HCT116 (cell line): ENCODE data around the gene RNF7. TPM values are rescaled to one million over a fixed set of nuclear protein-coding genes. Genes with fewer than 3 reads are reported as not detected.
"Not testable (repeated sequence)": the region's sequence is repeated elsewhere in the genome, so short reads cannot be mapped to it uniquely, and the experiment has no call there.

Experiments
- ATAC-seq: fragments of 200-7000 bp; cut with Tn5 transposase; 2 replicates; pipeline ENCODE4 v1.9.1; 2020; ENCODE audit warnings: mild to moderate bottlenecking, moderate library complexity
- BruUV-seq: library from RNA; stranded (reverse); fragments of 400-500 nt; replicated peaks from 2 replicates; lab custom pipeline; 2021; lab: Mats Ljungman, UMichigan
- CTCF ChIA-PET: fragments of 300-600 bp; sonication (Branson Sonifier 250); formaldehyde crosslinking; loops from one replicate; lab custom pipeline; 2021; ENCODE audit warnings: antibody characterized with exemption; lab: Charles Lee
- POLR2A ChIA-PET: fragments of 300-600, 350-600 bp; sonication (Branson Sonifier 250); formaldehyde crosslinking; loops from one replicate; lab custom pipeline; 2021; ENCODE audit warnings: antibody characterized with exemption; lab: Charles Lee
- RAD21 ChIA-PET, 2 experiments: fragments of 300-600 bp; sonication (Branson Sonifier 250); formaldehyde crosslinking; loops; one replicate each; lab custom pipeline; 2023; ENCODE audit warnings: low total read pairs in 2 of 2; ENCODE audit not compliant: uncharacterized antibody in 2 of 2, unreplicated experiment in 2 of 2, low non-redundant PET in 1 of 2; lab: Charles Lee
- DNase-seq: peaks from one replicate; pipeline ENCODE4 v3.0.0-alpha.2; 2010; ENCODE audit warnings: low read depth, low spot score
- H2AFZ ChIP-seq: fragments of 200-600 bp; shearing (Covaris generic), sonication (generic); 2 replicates; pipeline ENCODE4 v1.6.1; 2017; ENCODE audit warnings: low read depth, mixed run types, mixed read lengths, antibody characterized with exemption, low read length; ENCODE audit not compliant: poor library complexity, severe bottlenecking
- H3K27ac ChIP-seq: 2 replicates; pipeline ENCODE4 v1.5.1; 2012; ENCODE audit warnings: low read depth, low read length
- H3K27me3 ChIP-seq: fragments of 200-600 bp; sonication (generic); 2 replicates; pipeline ENCODE4 v1.6.1; 2016; ENCODE audit warnings: mixed run types, low read length, mixed read lengths; ENCODE audit not compliant: insufficient read depth
- H3K36me3 ChIP-seq, 2 experiments: fragments of 200-500 bp in 1 of 2; fragments of 200-600 bp in 1 of 2; sonication (Bioruptor generic) in 1 of 2; sonication (generic) in 1 of 2; 2 replicates each; pipeline versions ENCODE4 v1.5.1 to v1.6.1; 2014 to 2016; ENCODE audit warnings: low read length in 2 of 2, inconsistent platforms in 1 of 2, mixed read lengths in 1 of 2, mixed run types in 1 of 2; ENCODE audit not compliant: insufficient read depth in 2 of 2, control insufficient read depth in 1 of 2
- H3K4me1 ChIP-seq, 2 experiments: fragments of 200-600 bp in 1 of 2; sonication (generic) in 1 of 2; 2 replicates each; pipeline versions ENCODE4 v1.5.1 to v1.6.1; 2012 to 2017; ENCODE audit warnings: low read length in 2 of 2, inconsistent platforms in 1 of 2, mild to moderate bottlenecking in 1 of 2, mixed read lengths in 1 of 2, mixed run types in 1 of 2, moderate library complexity in 1 of 2; ENCODE audit not compliant: insufficient read depth in 2 of 2, control insufficient read depth in 1 of 2
- H3K4me2 ChIP-seq: fragments of 200-600 bp; sonication (generic); 2 replicates; pipeline ENCODE4 v1.6.1; 2017; ENCODE audit warnings: mixed run types, low read length, mixed read lengths
- H3K4me3 ChIP-seq, 2 experiments: fragments of 200-600 bp in 1 of 2; sonication (generic) in 1 of 2; replicated peaks in 1 of 2; 2 replicates each; pipeline ENCODE4 v1.5.1; 2011 to 2016; ENCODE audit warnings: low read length in 2 of 2, control low read depth in 1 of 2, low read depth in 1 of 2, mild to moderate bottlenecking in 1 of 2, mixed read lengths in 1 of 2, mixed run types in 1 of 2
- H3K79me2 ChIP-seq: fragments of 200-600 bp; sonication (generic); 2 replicates; pipeline ENCODE4 v1.6.1; 2017; ENCODE audit warnings: mild to moderate bottlenecking, mixed run types, low read length, moderate library complexity, mixed read lengths; ENCODE audit not compliant: insufficient read depth
- H3K9ac ChIP-seq: fragments of 200-600 bp; sonication (generic); 2 replicates; pipeline ENCODE4 v1.6.1; 2016; ENCODE audit warnings: low read length, mixed read lengths
- H3K9me2 ChIP-seq: fragments of 200-600 bp; sonication (generic), shearing (Covaris generic); 2 replicates; pipeline ENCODE4 v1.6.1; 2017; ENCODE audit warnings: mixed run types, mild to moderate bottlenecking, moderate library complexity; ENCODE audit not compliant: insufficient read depth
- H3K9me3 ChIP-seq, 2 experiments: fragments of 200-500 bp in 1 of 2; fragments of 200-600 bp in 1 of 2; sonication (Bioruptor generic) in 1 of 2; sonication (generic) in 1 of 2; 2 replicates each; pipeline ENCODE4 v1.6.1; 2014 to 2017; ENCODE audit warnings: low read length in 2 of 2, mixed read lengths in 2 of 2, inconsistent platforms in 1 of 2, low read depth in 1 of 2, mild to moderate bottlenecking in 1 of 2, mixed run types in 1 of 2, moderate library complexity in 1 of 2; ENCODE audit not compliant: control insufficient read depth in 1 of 2, insufficient read depth in 1 of 2
- H4K20me1 ChIP-seq: fragments of 200-600 bp; sonication (generic), shearing (Covaris generic); 2 replicates; pipeline ENCODE4 v1.6.1; 2017; ENCODE audit warnings: mixed run types, mild to moderate bottlenecking, moderate library complexity; ENCODE audit not compliant: insufficient read depth
- CEBPB ChIP-seq: IDR thresholded peaks from 2 replicates; pipeline ENCODE4 v1.6.1; 2012; ENCODE audit warnings: low read depth
- ELF1 ChIP-seq: IDR thresholded peaks from 2 replicates; pipeline ENCODE4 v1.6.1; 2012; ENCODE audit warnings: low read depth, borderline replicate concordance
- EZH2phosphoT487 ChIP-seq: fragments of 200-600 bp; IDR thresholded peaks from 2 replicates; pipeline ENCODE4 v1.6.1; 2018; ENCODE audit warnings: antibody characterized with exemption, borderline replicate concordance
- FOSL1 ChIP-seq: IDR thresholded peaks from 2 replicates; pipeline ENCODE4 v1.6.1; 2012; ENCODE audit warnings: low read depth
- JUND ChIP-seq: IDR thresholded peaks from 2 replicates; pipeline ENCODE4 v1.6.1; 2012
- POLR2AphosphoS5 ChIP-seq: IDR thresholded peaks from 2 replicates; pipeline ENCODE4 v1.6.1; 2011; ENCODE audit warnings: mild to moderate bottlenecking, low read depth, low read length, moderate library complexity
- RAD21 ChIP-seq: IDR thresholded peaks from 2 replicates; pipeline ENCODE4 v1.6.1; 2012; ENCODE audit warnings: low read depth, mild to moderate bottlenecking
- SP1 ChIP-seq: IDR thresholded peaks from 2 replicates; pipeline ENCODE4 v1.6.1; 2012; ENCODE audit warnings: low read depth
- SRF ChIP-seq: IDR thresholded peaks from 2 replicates; pipeline ENCODE4 v1.6.1; 2012; ENCODE audit warnings: low read depth
- TCF7L2 ChIP-seq: IDR thresholded peaks from 2 replicates; pipeline ENCODE4 v1.7.0; 2011; ENCODE audit warnings: borderline replicate concordance, inconsistent platforms; ENCODE audit not compliant: insufficient read depth, insufficient read length; ENCODE audit errors: extremely low read depth
- ZFX ChIP-seq: fragments of 450-650 bp; IDR thresholded peaks from 2 replicates; pipeline ENCODE4 v1.6.1; 2017
- intact Hi-C: fragments of 100-400 bp; cut with micrococcal nuclease; formaldehyde crosslinking; loops from 2 replicates; pipeline ENCODE4 v1.10.0; 2022
- total RNA-seq: library from RNA; stranded (reverse); gene quantifications from one replicate; pipeline ENCODE4 v1.2.1, GENCODE V29; 2021; ENCODE audit not compliant: unreplicated experiment
- TF ChIP-seq, protein P1 (sequence below): IDR thresholded peaks from 2 replicates; pipeline ENCODE4 v1.6.1; 2012; ENCODE audit warnings: low read depth

Gene RNF7
- total RNA-seq, 1 experiment from 2014 or later, result 82.3 TPM

DNA sequence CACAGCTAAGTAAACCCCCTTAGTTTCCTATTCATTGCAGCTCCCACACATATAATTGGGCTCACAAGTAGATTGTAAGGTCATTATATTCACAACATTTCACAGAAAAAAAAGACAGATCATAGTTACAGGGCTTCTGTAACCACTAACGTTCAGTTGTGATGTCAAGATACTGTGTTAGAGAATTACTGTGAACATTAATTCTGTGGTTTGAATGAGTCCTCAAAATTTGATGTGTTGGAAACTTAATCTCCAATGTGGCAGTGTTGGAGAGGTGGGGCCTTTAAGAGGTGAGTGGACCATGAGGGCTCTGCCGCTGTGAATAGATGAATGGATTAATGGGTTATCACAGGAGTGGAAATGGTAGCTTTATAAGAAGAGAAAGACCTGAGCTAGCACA, 46.4 kb downstream of the RNF7 start (continued):
- TF ChIP-seq, protein P1, sequence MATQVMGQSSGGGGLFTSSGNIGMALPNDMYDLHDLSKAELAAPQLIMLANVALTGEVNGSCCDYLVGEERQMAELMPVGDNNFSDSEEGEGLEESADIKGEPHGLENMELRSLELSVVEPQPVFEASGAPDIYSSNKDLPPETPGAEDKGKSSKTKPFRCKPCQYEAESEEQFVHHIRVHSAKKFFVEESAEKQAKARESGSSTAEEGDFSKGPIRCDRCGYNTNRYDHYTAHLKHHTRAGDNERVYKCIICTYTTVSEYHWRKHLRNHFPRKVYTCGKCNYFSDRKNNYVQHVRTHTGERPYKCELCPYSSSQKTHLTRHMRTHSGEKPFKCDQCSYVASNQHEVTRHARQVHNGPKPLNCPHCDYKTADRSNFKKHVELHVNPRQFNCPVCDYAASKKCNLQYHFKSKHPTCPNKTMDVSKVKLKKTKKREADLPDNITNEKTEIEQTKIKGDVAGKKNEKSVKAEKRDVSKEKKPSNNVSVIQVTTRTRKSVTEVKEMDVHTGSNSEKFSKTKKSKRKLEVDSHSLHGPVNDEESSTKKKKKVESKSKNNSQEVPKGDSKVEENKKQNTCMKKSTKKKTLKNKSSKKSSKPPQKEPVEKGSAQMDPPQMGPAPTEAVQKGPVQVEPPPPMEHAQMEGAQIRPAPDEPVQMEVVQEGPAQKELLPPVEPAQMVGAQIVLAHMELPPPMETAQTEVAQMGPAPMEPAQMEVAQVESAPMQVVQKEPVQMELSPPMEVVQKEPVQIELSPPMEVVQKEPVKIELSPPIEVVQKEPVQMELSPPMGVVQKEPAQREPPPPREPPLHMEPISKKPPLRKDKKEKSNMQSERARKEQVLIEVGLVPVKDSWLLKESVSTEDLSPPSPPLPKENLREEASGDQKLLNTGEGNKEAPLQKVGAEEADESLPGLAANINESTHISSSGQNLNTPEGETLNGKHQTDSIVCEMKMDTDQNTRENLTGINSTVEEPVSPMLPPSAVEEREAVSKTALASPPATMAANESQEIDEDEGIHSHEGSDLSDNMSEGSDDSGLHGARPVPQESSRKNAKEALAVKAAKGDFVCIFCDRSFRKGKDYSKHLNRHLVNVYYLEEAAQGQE, result no peak
- TF ChIP-seq FOSL1 (no peak), SRF (no peak), JUND (no peak)

DNA sequence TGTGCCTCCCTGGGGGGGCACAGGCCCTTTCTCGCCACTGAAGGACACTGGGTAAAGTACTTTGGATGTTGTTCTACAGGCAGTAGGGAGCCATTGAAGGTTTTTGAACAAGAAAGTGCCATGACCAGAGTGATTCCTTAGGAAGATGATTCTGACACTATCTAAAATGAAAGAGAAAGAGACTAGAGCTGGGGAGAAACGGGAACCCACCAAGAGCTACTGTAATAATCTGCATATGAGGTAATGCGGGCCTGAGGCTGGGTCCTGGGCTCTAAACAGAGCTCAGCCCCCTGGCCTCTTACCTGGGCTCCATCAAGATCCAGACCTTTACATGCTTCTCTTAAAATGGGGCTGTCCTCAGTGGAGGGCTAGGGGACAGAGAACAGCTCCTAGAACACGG, 50.1 kb downstream of the RNF7 start:
- CTCF ChIA-PET, result no interaction called here
- RAD21 ChIA-PET, result no interaction called here

DNA sequence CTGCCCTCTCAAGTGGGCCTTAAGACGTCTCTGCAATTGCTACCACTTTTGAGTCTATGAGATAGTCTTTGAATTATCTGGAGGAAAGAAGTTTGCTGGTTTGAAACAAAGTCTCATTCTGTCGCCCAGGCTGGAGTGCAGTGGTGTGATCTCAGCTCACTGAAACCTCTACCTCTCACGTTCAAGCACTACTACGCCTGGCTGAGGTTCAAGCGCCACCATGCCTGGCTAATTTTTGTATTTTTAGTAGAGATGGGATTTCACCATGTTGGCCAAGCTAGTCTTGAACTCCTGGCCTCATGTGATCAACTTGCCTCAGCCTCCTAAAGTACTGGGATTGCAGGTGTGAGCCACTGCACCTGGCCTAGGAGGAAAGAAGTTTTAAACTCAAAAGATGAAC, 50.7 kb downstream of the RNF7 start:
- H3K36me3 ChIP-seq, H3K4me2 ChIP-seq, intact Hi-C loops, ATAC-seq, H3K27ac ChIP-seq, H3K9ac ChIP-seq, H3K4me1 ChIP-seq, H3K9me3 ChIP-seq, POLR2A ChIA-PET, BruUV-seq, RAD21 ChIA-PET, H4K20me1 ChIP-seq, H3K79me2 ChIP-seq, H3K4me3 ChIP-seq, H2AFZ ChIP-seq, H3K27me3 ChIP-seq, DNase-seq, CTCF ChIA-PET, H3K9me2 ChIP-seq: not testable (repeated sequence)

More for the DNA sequence above, 50.1 kb downstream of the RNF7 start:
- Histone ChIP-seq H2AFZ (no peak overlapping the region), H3K9me2 (no peaks in the 10 kb centered on the region), H3K36me3 (no peaks in the 10 kb centered on the region), H3K4me2 (no peak overlapping the region), H3K4me3 (no peak overlapping the region), H3K9me3 (no peaks in the 10 kb centered on the region), H4K20me1 (no peaks in the 10 kb centered on the region), H3K27me3 (no peaks in the 10 kb centered on the region), H3K9ac (no peak overlapping the region), H3K79me2 (no peaks in the 10 kb centered on the region), H3K4me1 (no peaks in the 10 kb centered on the region), H3K27ac (no peak overlapping the region)
- POLR2A ChIA-PET, result no interaction called here
- intact Hi-C loops, result no loop called here
- no peak for ATAC-seq
- no TSS peak for BruUV-seq
- DNase-seq, result no peak
- TF ChIP-seq CEBPB, result no peak
- TF ChIP-seq RAD21, result no peak
- no peak for TF ChIP-seq ELF1
- no peak for TF ChIP-seq ZFX
- no peak for TF ChIP-seq FOSL1
- TF ChIP-seq TCF7L2, result no peak
- TF ChIP-seq SP1, result no peak
- TF ChIP-seq EZH2phosphoT487, result no peak
- TF ChIP-seq POLR2AphosphoS5, result no peak
